Gastroesophageal sphincter (tissue), 4 donors: Measurements from ENCODE around the gene RPS24. TPM values are rescaled to one million over a fixed set of nuclear protein-coding genes. Genes with fewer than 3 reads are reported as not detected.

ENCODE experiments used
- ATAC-seq: fragments of 150-250 bp; one replicate; pipeline ENCODE4 v1.9.1; 2016; ENCODE audit warnings: mild to moderate bottlenecking, moderate library complexity
- H3K27ac ChIP-seq, 4 donors: fragments of 200-600 bp; sonication (generic) in 3 of 4; 1 replicate in 3 of 4; 2 replicates in 1 of 4; pipeline ENCODE4 v1.5.1; 2016 to 2019
- H3K27me3 ChIP-seq: fragments of 200-600 bp; sonication (generic); one replicate; pipeline ENCODE4 v1.5.1; 2019
- H3K36me3 ChIP-seq, 2 donors: fragments of 200-600 bp; sonication (generic); one replicate each; pipeline ENCODE4 v1.5.1; 2019; ENCODE audit warnings: control low read depth in 1 of 2
- H3K4me1 ChIP-seq, 3 donors: fragments of 200-600 bp; sonication (generic); 1 replicate in 2 of 3; 2 replicates in 1 of 3; pipeline ENCODE4 v1.5.1; 2016 to 2019; ENCODE audit warnings: control low read depth in 2 of 3
- H3K4me3 ChIP-seq, 2 donors: fragments of 200-600 bp; sonication (generic); one replicate each; pipeline ENCODE4 v1.5.1; 2019; ENCODE audit warnings: mild to moderate bottlenecking in 1 of 2, moderate library complexity in 1 of 2
- H3K9me3 ChIP-seq, 3 donors: fragments of 200-600 bp; sonication (generic); one replicate each; pipeline ENCODE4 v1.5.1; 2017 to 2019; ENCODE audit warnings: control low read depth in 2 of 3
- CTCF ChIP-seq, 4 experiments: fragments of 200-600 bp in 2 of 4; fragments of 450-650 bp in 2 of 4; sonication (generic) in 1 of 4; IDR thresholded peaks; one replicate each; pipeline ENCODE4 v1.5.1; 2017 to 2019; ENCODE audit warnings: antibody characterized with exemption in 4 of 4, mild to moderate bottlenecking in 2 of 4, moderate library complexity in 2 of 4
- EP300 ChIP-seq: sonication (generic); formaldehyde crosslinking; IDR thresholded peaks from one replicate; pipeline ENCODE4 v1.6.1; 2017; ENCODE audit warnings: antibody characterized with exemption, mild to moderate bottlenecking
- POLR2A ChIP-seq, 2 donors: fragments of 450-650 bp; IDR thresholded peaks; one replicate each; pipeline ENCODE4 v1.6.1; 2017; ENCODE audit warnings: antibody characterized with exemption in 2 of 2, mild to moderate bottlenecking in 2 of 2, moderate library complexity in 1 of 2
- POLR2AphosphoS5 ChIP-seq: sonication (generic); formaldehyde crosslinking; IDR thresholded peaks from one replicate; pipeline ENCODE4 v1.6.1; 2017; ENCODE audit warnings: antibody characterized with exemption
- WGBS, 2 donors: methylation state at CpG; one replicate each; pipeline ENCODE4 v1.1.5; 2018; ENCODE audit warnings: low coverage in 1 of 2; 5-methylcytosine and 5-hydroxymethylcytosine counted together
- total RNA-seq, 4 donors: library from RNA; depleted of rRNA; stranded (reverse); fragments of >200 nt; gene quantifications; one replicate each; pipeline ENCODE4 v1.1.0, GENCODE V29; 2016

RPS24 gene
- 1,000 to 10,000 TPM; 1,244 to 3,223 (median 2,309) TPM for total RNA-seq

- H3K36me3 ChIP-seq: peaks cover 0 to 39% of the 10 kb centered on the region in 2 donors
- H3K9me3 ChIP-seq: no peaks in the 10 kb centered on the region
- H3K27ac ChIP-seq: peak within 1 kb of the TSS; percentile 0 to 85 (median 75)
- TF ChIP-seq EP300 (no peak), POLR2AphosphoS5 (peak; percentile 94), CTCF (IDR thresholded peaks at IDR 0.05) (peak in 2 of 4 experiments; percentile 5 to 7), POLR2A (IDR thresholded peaks at IDR 0.05) (peak; percentile 81 to 84)
- H3K27me3 ChIP-seq: no peaks in the 10 kb centered on the region
- 0% methylated on average over 6 to 12 of the region's 55 CpGs for WGBS, 2 donors
- H3K4me1 ChIP-seq: peaks cover 4 to 60% (median 10%) of the 10 kb centered on the region in 3 donors
- peak; percentile 96 for ATAC-seq
- peak within 1 kb of the TSS; percentile 47 to 72 for H3K4me3 ChIP-seq
These were observed at the start of gene RPS24 for GRCh38 chr10:78033637-78034470. TSS of gene RPS24 (plus strand) at chr10:78033863. CDS start at chr10:78033902, 39 bp downstream.

- TF ChIP-seq EP300 (no peak), POLR2A (IDR thresholded peaks at IDR 0.05) (no peak), CTCF (IDR thresholded peaks at IDR 0.05) (no peak), POLR2AphosphoS5 (no peak)
- WGBS, 2 donors: 74 to 82% methylated on average over 3 to 4 of the region's 4 CpGs
- Histone ChIP-seq H3K27me3 (no peaks in the 10 kb centered on the region), H3K36me3 (peaks cover 0 to 100% of the 10 kb centered on the region in 2 donors), H3K4me3 (no peak overlapping the region), H3K4me1 (no peaks in the 10 kb centered on the region), H3K27ac (no peak overlapping the region), H3K9me3 (no peaks in the 10 kb centered on the region)
- no peak for ATAC-seq
These were observed 48.7 kb upstream of the RPS24 start for GRCh38 chr10:77984986-77985385.

- H3K4me1 ChIP-seq: no peaks in the 10 kb centered on the region
- no peak for ATAC-seq
- TF ChIP-seq POLR2A (IDR thresholded peaks at IDR 0.05) (no peak), CTCF (IDR thresholded peaks at IDR 0.05) (no peak), EP300 (no peak), POLR2AphosphoS5 (no peak)
- no peaks in the 10 kb centered on the region for H3K27me3 ChIP-seq
- 80 to 81% methylated on average over 1 to 3 of the region's 7 CpGs for WGBS, 2 donors
- no peak overlapping the region for H3K4me3 ChIP-seq
- no peaks in the 10 kb centered on the region for H3K9me3 ChIP-seq
- H3K36me3 ChIP-seq: peaks cover 0 to 100% of the 10 kb centered on the region in 2 donors
- no peak overlapping the region for H3K27ac ChIP-seq
These were observed 45.9 kb upstream of the RPS24 start for GRCh38 chr10:77987671-77988255.

DNA sequence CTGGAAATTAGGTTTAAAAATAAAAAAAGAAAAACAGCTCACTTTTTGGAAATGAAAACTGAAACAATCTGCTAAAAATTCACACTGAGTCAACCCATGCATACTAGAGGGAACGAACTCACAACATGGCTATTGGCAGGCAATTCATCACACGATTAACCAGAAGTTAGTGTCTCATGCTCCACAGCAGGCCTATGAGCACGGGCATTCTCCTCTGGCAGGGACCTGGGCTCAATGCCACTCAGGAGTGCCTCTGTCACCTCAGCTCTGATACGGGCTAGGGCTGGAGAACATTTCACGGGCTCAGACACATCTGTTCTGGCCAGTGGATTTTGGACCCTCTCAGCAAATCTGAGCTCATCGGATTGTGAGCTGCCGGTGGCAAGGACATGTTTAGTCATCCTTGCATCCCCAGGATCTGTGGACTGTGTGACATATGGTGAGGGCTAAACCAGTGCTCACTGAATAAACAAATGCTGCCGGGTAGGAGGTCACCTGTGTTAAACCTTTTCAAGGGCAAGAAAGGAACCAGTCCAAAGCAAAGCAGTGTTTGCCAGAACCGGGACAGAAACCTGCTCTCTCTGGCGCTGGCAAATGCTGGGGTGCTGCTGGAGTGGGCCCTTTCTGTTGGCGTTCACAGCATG lies 44.5 kb upstream of the RPS24 start:
- Histone ChIP-seq H3K27me3 (no peaks in the 10 kb centered on the region), H3K9me3 (no peaks in the 10 kb centered on the region), H3K36me3 (peaks cover 7 to 100% of the 10 kb centered on the region in 2 donors), H3K4me3 (no peak overlapping the region), H3K4me1 (no peaks in the 10 kb centered on the region), H3K27ac (no peak overlapping the region)
- no peak for ATAC-seq
- no peak for TF ChIP-seq CTCF (IDR thresholded peaks at IDR 0.05)
- no peak for TF ChIP-seq POLR2A (IDR thresholded peaks at IDR 0.05)
- TF ChIP-seq EP300: no peak
- TF ChIP-seq POLR2AphosphoS5: no peak
- 76 to 86% methylated on average over 4 to 5 of the region's 11 CpGs for WGBS, 2 donors
